Lung (tissue), 12 donors: ENCODE results near the gene KRT1. TPM values are rescaled to one million over a fixed set of nuclear protein-coding genes. Genes with fewer than 3 reads are reported as not detected.

ENCODE experiments used
- ATAC-seq: fragments of 200-7000 bp; cut with Tn5 transposase; one replicate; pipeline ENCODE4 v1.9.1; 2020; ENCODE audit warnings: moderate number of reproducible peaks; ENCODE audit not compliant: insufficient read depth, low FRiP score
- DNase-seq, 3 donors: peaks; one replicate each; pipeline ENCODE4 v3.0.0-alpha.2; 2013 to 2017
- H3K27ac ChIP-seq, 2 donors: one replicate each; pipeline ENCODE4 v1.5.1; 2013; ENCODE audit warnings: mild to moderate bottlenecking in 2 of 2, moderate library complexity in 2 of 2, control low read depth in 1 of 2, inconsistent platforms in 1 of 2, low read depth in 1 of 2, low read length in 1 of 2
- H3K27me3 ChIP-seq, 3 donors: one replicate each; pipeline ENCODE4 v1.5.1; 2013; ENCODE audit warnings: low read length in 2 of 3; ENCODE audit not compliant: control insufficient read depth in 3 of 3, insufficient read depth in 3 of 3
- H3K36me3 ChIP-seq, 4 donors: one replicate each; pipeline ENCODE4 v1.5.1; 2013; ENCODE audit warnings: low read length in 4 of 4, mild to moderate bottlenecking in 1 of 4, moderate library complexity in 1 of 4; ENCODE audit not compliant: control insufficient read depth in 4 of 4, insufficient read depth in 4 of 4
- H3K4me1 ChIP-seq, 5 donors: one replicate each; pipeline ENCODE4 v1.5.1; 2013; ENCODE audit warnings: low read length in 5 of 5, mild to moderate bottlenecking in 2 of 5, moderate library complexity in 1 of 5; ENCODE audit not compliant: control insufficient read depth in 5 of 5, insufficient read depth in 5 of 5
- H3K4me3 ChIP-seq: one replicate; pipeline ENCODE4 v1.5.1; 2013; ENCODE audit warnings: mild to moderate bottlenecking, control low read depth, moderate library complexity
- H3K9ac ChIP-seq, 2 donors: one replicate each; pipeline ENCODE4 v1.5.1; 2013; ENCODE audit warnings: low read length in 2 of 2, control low read depth in 1 of 2; ENCODE audit not compliant: insufficient read depth in 1 of 2
- H3K9me3 ChIP-seq, 4 donors: one replicate each; pipeline ENCODE4 v1.5.1; 2013; ENCODE audit warnings: low read length in 3 of 4, mild to moderate bottlenecking in 1 of 4, moderate library complexity in 1 of 4; ENCODE audit not compliant: control insufficient read depth in 4 of 4, insufficient read depth in 3 of 4
- CTCF ChIP-seq: IDR thresholded peaks from 2 replicates; pipeline ENCODE4 v1.5.1; 2012; ENCODE audit warnings: mild to moderate bottlenecking; ENCODE audit errors: control extremely low read depth, extremely low read depth
- WGBS, 2 donors: extraction: QIAGEN DNeasy Blood & Tissue Kit; methylation state at CpG; one replicate each; pipeline ENCODE4 v1.1.7; 2013; 5-methylcytosine and 5-hydroxymethylcytosine counted together
- polyA plus RNA-seq, 2 donors: library from polyadenylated mRNA; stranded (reverse); fragments of 200-250 nt; gene quantifications; one replicate each; pipeline ENCODE4 v1.2.1, GENCODE V29; 2013
- total RNA-seq, 2 donors: library from RNA; depleted of rRNA in 1 of 2; stranded (reverse); fragments of >200 nt in 1 of 2; gene quantifications; one replicate each; pipeline ENCODE4 v1.2.1, GENCODE V29; 2014 to 2021
- donor health status: control.
- donor health status: control.
- donor health status: Bipolar disorder and iron deficiency.
- donor health status: healthy.
- donor health status: DM: yes; HTN: yes; CAD: no.

KRT1 gene
- total and polyA plus RNA-seq, 4 donors: 0.09 to 0.82 TPM; not detected in 2

GRCh38 chr12:52669426-52669825, 10.8 kb downstream of the KRT1 start:
- peaks cover 0 to 34% (median 0%) of the 10 kb centered on the region in 3 donors for H3K27me3 ChIP-seq
- no peak overlapping the region for H3K9ac ChIP-seq
- ATAC-seq (no peak), DNase-seq (no peak)
- no peak overlapping the region for H3K4me3 ChIP-seq
- TF ChIP-seq CTCF: no peak
- H3K27ac ChIP-seq: no peak overlapping the region
- no peaks in the 10 kb centered on the region for H3K4me1 ChIP-seq
- H3K9me3 ChIP-seq: no peaks in the 10 kb centered on the region
- no peaks in the 10 kb centered on the region for H3K36me3 ChIP-seq

DNA sequence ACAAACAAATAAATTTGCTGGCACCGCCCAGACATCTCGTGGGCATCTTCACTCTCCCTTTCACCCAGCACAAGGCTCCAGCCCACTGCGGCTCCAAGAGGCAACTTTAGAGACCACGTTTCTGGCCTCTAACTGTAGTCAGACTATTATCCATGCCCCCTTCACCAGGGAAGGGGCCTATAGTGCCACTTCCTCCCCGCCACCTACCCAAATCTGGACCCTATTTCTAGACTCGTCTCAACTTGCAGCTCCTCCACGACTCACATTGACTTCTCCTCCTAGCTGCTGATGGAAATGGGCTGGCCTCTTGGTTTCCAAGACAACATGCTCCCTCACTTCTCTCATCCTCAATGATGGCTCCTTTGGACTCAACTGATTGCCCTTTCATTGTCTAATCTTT, 12.3 kb downstream of the KRT1 start:
- no peaks in the 10 kb centered on the region for H3K4me1 ChIP-seq
- DNase-seq (no peak), ATAC-seq (no peak)
- WGBS, 2 donors: 80 to 89% methylated on average over 7 of the region's 7 CpGs
- TF ChIP-seq CTCF: no peak
- H3K9me3 ChIP-seq: no peaks in the 10 kb centered on the region
- H3K4me3 ChIP-seq: no peak overlapping the region
- H3K36me3 ChIP-seq: no peaks in the 10 kb centered on the region
- peaks cover 0 to 34% (median 0%) of the 10 kb centered on the region in 3 donors for H3K27me3 ChIP-seq
- H3K27ac ChIP-seq: no peak overlapping the region
- H3K9ac ChIP-seq: no peak overlapping the region

DNA sequence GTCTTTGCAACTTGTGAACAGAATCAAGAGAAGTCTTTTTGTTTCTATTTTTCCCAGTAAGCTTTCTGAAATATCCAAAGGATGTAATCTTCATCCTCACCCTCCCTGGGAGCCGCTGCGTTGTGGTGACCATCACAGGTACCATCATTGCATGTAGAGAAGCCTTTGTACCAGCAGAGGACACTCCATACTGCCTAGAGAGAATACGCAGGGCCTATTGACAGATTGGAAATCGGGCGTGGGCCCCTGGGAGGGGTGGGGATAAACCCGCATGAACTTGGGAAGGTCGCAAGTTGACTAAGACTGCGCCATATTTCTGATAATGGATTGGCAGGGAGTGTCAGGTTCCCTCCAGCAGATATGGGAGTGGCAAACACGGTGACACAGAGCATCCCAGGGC, 12.7 kb downstream of the KRT1 start:
- no peak for TF ChIP-seq CTCF
- no peak overlapping the region for H3K4me3 ChIP-seq
- H3K36me3 ChIP-seq: no peaks in the 10 kb centered on the region
- H3K27ac ChIP-seq: no peak overlapping the region
- no peak for ATAC-seq
- H3K9ac ChIP-seq: no peak overlapping the region
- 62 to 76% methylated on average over 9 of the region's 9 CpGs for WGBS, 2 donors
- no peaks in the 10 kb centered on the region for H3K9me3 ChIP-seq
- peaks cover 0 to 34% (median 0%) of the 10 kb centered on the region in 3 donors for H3K27me3 ChIP-seq
- no peaks in the 10 kb centered on the region for H3K4me1 ChIP-seq
- no peak for DNase-seq

DNA sequence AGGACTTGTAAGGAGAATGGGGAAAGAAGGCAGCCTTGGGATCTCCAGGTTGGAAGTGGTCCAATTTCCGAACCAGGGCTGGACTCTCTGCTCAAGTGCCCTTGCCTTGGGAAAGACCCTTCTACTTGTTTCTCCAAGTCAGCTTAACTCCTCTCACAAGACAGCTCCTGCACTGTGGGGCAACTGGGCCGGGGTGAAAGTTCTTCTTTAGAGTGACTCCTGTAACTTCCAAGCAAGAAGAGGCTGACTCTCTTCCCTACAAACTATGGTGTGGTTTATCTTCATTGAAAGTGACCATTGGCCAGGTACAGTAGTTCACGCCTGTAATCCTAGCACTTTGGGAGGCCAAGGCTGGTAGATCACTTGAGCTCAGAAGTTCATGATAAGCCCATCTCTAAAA, 13.7 kb downstream of the KRT1 start:
- H3K27ac ChIP-seq: no peak overlapping the region
- H3K27me3 ChIP-seq: peaks cover 0 to 29% (median 0%) of the 10 kb centered on the region in 3 donors
- no peak for ATAC-seq
- no peaks in the 10 kb centered on the region for H3K36me3 ChIP-seq
- no peak overlapping the region for H3K4me3 ChIP-seq
- no peak overlapping the region for H3K9ac ChIP-seq
- 81 to 85% methylated on average over 3 of the region's 3 CpGs for WGBS, 2 donors
- DNase-seq: no peak
- no peaks in the 10 kb centered on the region for H3K4me1 ChIP-seq
- no peaks in the 10 kb centered on the region for H3K9me3 ChIP-seq
- TF ChIP-seq CTCF: no peak
